Measurements from ENCODE around the gene RGL2.
"Not testable (repeated sequence)": the region's sequence is repeated elsewhere in the genome, so short reads cannot be mapped to it uniquely, and the experiment has no call there.

RGL2 gene

DNA sequence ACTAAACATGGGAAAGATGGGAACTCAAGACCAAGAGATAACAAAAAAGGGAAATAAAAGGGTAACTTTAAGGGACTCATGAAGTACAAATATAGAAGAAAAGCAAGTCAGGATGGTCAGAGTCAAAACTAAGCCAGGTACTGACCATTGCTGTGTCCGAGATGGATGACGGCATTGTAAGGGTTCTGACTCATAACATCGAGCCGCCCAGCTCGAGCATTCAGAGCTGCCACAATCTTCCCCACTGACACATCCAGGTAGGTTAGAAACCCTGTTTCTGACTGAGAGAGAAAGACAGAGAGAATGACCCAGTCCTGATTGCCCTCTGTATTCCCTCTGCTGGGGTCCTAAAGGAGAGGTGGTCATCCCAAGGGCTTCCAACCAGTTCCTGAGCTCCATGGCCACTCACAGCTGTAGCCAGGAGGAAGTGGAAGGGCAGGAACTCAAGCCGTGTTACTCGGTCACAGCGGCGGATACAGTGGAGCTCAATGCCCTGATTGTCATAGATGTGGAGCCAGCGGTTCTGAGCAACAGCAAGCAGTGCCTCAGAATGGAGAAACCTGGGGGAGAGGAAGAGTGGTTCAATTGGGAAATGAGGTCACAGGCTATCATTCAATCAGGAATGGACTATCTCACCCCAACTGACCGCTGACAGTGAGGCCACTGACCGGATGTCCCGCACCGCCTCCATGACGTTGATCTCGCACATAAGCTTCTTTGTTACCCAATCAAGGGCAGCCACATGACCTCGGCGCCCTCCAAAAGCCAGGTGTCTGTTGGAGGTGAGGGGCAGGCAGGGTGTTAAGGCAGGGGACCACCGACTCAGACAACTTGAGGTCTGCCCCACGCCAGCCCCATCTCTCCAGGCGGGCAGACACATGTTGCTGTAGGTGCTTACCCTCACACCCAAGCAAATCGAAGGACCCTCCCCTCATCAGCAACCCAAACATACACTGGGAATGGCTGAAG, 11.5 kb downstream of the RGL2 start:
- TF ChIP-seq, protein P1, sequence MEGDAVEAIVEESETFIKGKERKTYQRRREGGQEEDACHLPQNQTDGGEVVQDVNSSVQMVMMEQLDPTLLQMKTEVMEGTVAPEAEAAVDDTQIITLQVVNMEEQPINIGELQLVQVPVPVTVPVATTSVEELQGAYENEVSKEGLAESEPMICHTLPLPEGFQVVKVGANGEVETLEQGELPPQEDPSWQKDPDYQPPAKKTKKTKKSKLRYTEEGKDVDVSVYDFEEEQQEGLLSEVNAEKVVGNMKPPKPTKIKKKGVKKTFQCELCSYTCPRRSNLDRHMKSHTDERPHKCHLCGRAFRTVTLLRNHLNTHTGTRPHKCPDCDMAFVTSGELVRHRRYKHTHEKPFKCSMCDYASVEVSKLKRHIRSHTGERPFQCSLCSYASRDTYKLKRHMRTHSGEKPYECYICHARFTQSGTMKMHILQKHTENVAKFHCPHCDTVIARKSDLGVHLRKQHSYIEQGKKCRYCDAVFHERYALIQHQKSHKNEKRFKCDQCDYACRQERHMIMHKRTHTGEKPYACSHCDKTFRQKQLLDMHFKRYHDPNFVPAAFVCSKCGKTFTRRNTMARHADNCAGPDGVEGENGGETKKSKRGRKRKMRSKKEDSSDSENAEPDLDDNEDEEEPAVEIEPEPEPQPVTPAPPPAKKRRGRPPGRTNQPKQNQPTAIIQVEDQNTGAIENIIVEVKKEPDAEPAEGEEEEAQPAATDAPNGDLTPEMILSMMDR (IDR thresholded peaks at IDR 0.05; ENCODE audit: insufficient read depth, low read length, poor library complexity, severe bottlenecking) = no peak
- Histone ChIP-seq H3K36me3 (ENCODE audit: control insufficient read depth, insufficient read depth, low read length) (peaks cover 16% of the 10 kb centered on the region), H3K4me3 (replicated peaks; ENCODE audit: low read depth, low read length) (no peak overlapping the region), H3K27me3 (replicated peaks; ENCODE audit: control insufficient read depth, insufficient read depth, low read length) (no peaks in the 10 kb centered on the region)
- no peak for DNase-seq (ENCODE audit: extremely low read depth, insufficient read length)

DNA sequence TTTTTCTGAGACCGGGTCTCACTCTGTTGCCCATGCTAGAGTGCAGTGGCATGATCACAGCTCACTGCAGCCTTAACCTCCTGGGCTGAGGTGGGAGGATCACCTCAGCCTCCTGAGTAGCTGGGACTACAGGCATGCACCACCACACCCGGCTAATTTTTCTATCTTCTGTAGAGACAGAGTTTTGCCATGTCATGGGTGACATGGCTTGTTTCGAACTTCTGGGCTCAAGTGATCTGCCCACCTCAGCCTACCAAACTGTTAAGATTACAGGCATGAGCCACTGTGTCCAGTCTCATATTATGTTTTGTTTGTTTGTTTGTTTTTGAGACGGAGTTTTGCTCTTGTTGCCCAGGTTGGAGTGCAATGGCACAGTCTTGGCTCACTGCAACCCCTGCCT, 13.5 kb downstream of the RGL2 start:
- peaks cover 18% of the 10 kb centered on the region for H3K36me3 ChIP-seq (ENCODE audit: control insufficient read depth, insufficient read depth, low read length)
- H3K27me3 ChIP-seq (replicated peaks; ENCODE audit: control insufficient read depth, insufficient read depth, low read length); DNase-seq (ENCODE audit: extremely low read depth, insufficient read length); H3K4me3 ChIP-seq (replicated peaks; ENCODE audit: low read depth, low read length): not testable (repeated sequence)

DNA sequence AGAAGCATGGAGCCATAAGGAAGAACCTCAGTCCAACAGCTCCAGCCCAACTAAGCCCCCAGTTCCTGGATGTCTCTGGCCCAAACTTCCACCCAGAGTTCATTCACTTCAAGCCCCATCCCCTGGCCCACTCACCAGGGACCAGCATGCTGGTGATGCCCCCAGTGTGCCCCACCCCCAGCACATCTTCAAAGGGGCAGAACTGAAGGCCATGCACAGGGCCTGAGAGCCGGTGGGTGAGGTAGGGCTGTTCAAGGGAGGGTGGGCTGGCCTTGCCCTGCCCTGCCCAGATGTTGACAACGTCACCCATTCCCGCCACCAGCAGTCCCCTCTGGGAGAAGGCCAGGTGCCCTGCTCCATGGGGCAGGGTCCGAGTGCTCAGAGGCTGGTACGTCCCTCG, 18.2 kb downstream of the RGL2 start:
- Histone ChIP-seq H3K27me3 (replicated peaks; ENCODE audit: control insufficient read depth, insufficient read depth, low read length) (no peaks in the 10 kb centered on the region), H3K4me3 (replicated peaks; ENCODE audit: low read depth, low read length) (no peak overlapping the region), H3K36me3 (ENCODE audit: control insufficient read depth, insufficient read depth, low read length) (peaks cover 22% of the 10 kb centered on the region)
- no peak for DNase-seq (ENCODE audit: extremely low read depth, insufficient read length)
- TF ChIP-seq, protein P1 (IDR thresholded peaks at IDR 0.05; ENCODE audit: insufficient read depth, low read length, poor library complexity, severe bottlenecking) = no peak

DNA sequence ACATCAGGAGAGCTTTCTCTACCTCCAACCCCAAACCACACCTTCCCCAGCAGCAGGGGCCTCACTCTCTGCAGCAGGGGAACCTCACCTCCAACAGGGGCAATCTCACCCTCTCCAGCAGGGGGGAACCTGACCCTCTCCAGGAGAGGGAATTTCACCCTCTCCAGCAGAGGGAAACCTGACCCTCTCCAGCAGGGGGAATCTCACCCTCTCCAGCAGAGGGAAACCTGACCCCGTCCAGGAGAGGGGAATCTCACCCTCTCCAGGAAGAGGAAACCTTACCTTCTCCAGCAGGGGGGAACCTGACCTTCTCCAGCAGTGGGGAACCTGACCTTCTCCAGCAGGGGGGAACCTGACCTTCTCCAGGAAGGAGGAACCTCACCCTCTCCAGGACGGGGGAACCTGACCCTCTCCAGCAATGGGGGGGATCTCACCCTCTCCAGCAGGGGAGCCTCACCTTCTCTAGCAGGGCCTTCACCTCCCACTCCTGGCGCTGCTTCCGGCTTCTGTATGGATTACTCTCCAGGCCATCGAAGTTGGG, 18.7 kb downstream of the RGL2 start:
- TF ChIP-seq, protein P1 (IDR thresholded peaks at IDR 0.05; ENCODE audit: insufficient read depth, low read length, poor library complexity, severe bottlenecking) = peak; percentile 46

DNA sequence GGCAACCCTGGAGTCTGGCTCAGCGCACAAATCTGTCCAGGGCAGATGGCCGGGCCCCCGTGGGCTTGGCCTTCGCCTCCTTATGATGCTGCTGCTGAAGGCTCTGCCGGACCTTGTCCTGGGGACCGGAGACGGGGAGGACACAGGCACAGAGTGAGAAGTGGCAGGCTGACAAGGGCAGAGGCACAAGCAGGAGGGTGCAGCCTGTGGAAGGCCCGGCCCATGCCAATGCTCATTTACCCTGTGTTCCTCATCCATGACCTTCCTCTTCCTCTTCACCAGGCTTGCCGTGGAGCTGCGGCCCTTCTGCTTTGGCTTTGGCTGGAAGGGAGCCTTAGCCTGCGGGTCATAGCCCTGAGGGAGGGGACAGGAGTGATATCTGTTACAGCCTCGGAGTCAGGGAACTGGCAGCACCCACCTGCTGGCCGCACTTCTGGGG, 19.5 kb downstream of the RGL2 start:
- Histone ChIP-seq H3K36me3 (ENCODE audit: control insufficient read depth, insufficient read depth, low read length) (peaks cover 25% of the 10 kb centered on the region), H3K27me3 (replicated peaks; ENCODE audit: control insufficient read depth, insufficient read depth, low read length) (no peaks in the 10 kb centered on the region), H3K4me3 (replicated peaks; ENCODE audit: low read depth, low read length) (no peak overlapping the region)
- no peak for DNase-seq (ENCODE audit: extremely low read depth, insufficient read length)
- TF ChIP-seq, protein P1 (IDR thresholded peaks at IDR 0.05; ENCODE audit: insufficient read depth, low read length, poor library complexity, severe bottlenecking) = no peak

More for the DNA sequence above, 18.7 kb downstream of the RGL2 start:
- Histone ChIP-seq H3K4me3 (replicated peaks; ENCODE audit: low read depth, low read length) (no peak overlapping the region), H3K36me3 (ENCODE audit: control insufficient read depth, insufficient read depth, low read length) (peaks cover 22% of the 10 kb centered on the region), H3K27me3 (replicated peaks; ENCODE audit: control insufficient read depth, insufficient read depth, low read length) (no peaks in the 10 kb centered on the region)
- no peak for DNase-seq (ENCODE audit: extremely low read depth, insufficient read length)

DNA sequence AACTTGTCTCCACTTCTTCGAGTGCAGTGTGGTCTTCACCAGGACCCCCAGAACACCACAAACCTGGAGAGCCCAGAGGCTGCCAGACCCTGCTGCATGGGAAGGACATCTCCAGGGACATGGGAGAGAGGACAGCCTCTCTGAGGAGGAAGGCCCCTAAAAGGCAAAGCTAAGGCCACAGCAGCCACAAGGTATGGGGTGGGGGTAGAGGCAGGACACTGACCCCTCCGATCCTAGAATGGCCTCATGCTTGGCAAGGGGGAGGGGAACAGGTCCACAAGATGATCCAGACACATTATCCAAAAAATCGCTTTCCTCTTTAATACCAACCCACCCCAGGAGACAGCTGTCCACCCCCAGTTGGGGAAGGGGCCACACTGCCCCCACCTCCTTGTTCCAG, 19.9 kb downstream of the RGL2 start:
- TF ChIP-seq, protein P1 (IDR thresholded peaks at IDR 0.05; ENCODE audit: insufficient read depth, low read length, poor library complexity, severe bottlenecking) = no peak
- H3K27me3 ChIP-seq (replicated peaks; ENCODE audit: control insufficient read depth, insufficient read depth, low read length) = no peaks in the 10 kb centered on the region
- peaks cover 27% of the 10 kb centered on the region for H3K36me3 ChIP-seq (ENCODE audit: control insufficient read depth, insufficient read depth, low read length)

More for the DNA sequence above, 19.9 kb downstream of the RGL2 start:
- no peak overlapping the region for H3K4me3 ChIP-seq (replicated peaks; ENCODE audit: low read depth, low read length)
- no peak for DNase-seq (ENCODE audit: extremely low read depth, insufficient read length)
